ENCODE data around the gene KCMF1. TPM values are rescaled to one million over a fixed set of nuclear protein-coding genes. Genes with fewer than 3 reads are reported as not detected.

KCMF1 gene
- total RNA-seq, 4 donors from 2014 or later: 35.6 to 50.8 (median 44.5) TPM

DNA sequence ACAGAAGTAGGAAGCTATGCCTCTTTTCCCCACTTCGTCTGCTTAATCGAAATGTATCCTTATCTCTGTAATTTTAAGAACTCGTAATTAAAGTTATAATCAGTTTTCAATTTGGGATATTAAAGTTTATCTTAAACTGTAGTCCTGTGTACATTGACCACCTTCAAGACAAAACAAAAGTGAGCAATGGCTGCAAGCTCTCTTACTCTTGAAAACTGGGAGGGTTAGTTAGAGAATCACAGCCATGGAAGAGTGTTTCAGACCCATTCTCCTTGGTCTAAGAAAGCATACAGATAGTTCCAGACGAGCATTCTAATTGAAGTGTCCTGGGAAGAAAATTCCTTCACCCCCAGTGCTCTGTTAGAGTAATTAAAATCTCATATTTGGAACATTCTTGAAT lies 2.0 kb downstream of the KCMF1 start:
- Histone ChIP-seq H3K27ac (peak overlapping the region; percentile 98 to 100 (median 99)), H3K27me3 (no peaks in the 10 kb centered on the region), H3K9me3 (no peaks in the 10 kb centered on the region), H3K36me3 (no peaks in the 10 kb centered on the region), H3K4me1 (peaks cover 13 to 73% (median 37%) of the 10 kb centered on the region in 3 donors), H3K4me3 (peak overlapping the region; percentile 90 to 96 (median 92))
- no peak for TF ChIP-seq POLR2A (IDR thresholded peaks at IDR 0.05)
- TF ChIP-seq, protein P1, sequence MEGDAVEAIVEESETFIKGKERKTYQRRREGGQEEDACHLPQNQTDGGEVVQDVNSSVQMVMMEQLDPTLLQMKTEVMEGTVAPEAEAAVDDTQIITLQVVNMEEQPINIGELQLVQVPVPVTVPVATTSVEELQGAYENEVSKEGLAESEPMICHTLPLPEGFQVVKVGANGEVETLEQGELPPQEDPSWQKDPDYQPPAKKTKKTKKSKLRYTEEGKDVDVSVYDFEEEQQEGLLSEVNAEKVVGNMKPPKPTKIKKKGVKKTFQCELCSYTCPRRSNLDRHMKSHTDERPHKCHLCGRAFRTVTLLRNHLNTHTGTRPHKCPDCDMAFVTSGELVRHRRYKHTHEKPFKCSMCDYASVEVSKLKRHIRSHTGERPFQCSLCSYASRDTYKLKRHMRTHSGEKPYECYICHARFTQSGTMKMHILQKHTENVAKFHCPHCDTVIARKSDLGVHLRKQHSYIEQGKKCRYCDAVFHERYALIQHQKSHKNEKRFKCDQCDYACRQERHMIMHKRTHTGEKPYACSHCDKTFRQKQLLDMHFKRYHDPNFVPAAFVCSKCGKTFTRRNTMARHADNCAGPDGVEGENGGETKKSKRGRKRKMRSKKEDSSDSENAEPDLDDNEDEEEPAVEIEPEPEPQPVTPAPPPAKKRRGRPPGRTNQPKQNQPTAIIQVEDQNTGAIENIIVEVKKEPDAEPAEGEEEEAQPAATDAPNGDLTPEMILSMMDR (IDR thresholded peaks at IDR 0.05): no peak
- intact Hi-C loops (cut with DNase I): no loop called here
- 12 to 21% methylated on average over 4 of the region's 4 CpGs for WGBS, 2 donors
- no peak for DNase-seq

- whole genome bisulfite sequencing, 2 donors: 76 to 92% methylated on average over 5 to 6 of the region's 6 CpGs
- Histone ChIP-seq H3K4me3 (no peak overlapping the region), H3K9me3 (no peaks in the 10 kb centered on the region), H3K4me1 (peaks cover 4 to 67% (median 8%) of the 10 kb centered on the region in 3 donors), H3K27ac (no peak overlapping the region), H3K36me3 (no peaks in the 10 kb centered on the region), H3K27me3 (no peaks in the 10 kb centered on the region)
- TF ChIP-seq, protein P1 (IDR thresholded peaks at IDR 0.05): no peak
- TF ChIP-seq POLR2A (IDR thresholded peaks at IDR 0.05): no peak
- DNase-seq: no peak
- intact Hi-C loops (cut with DNase I): no loop called here
These were observed 9.5 kb downstream of the KCMF1 start for GRCh38 chr2:84980263-84980983.

DNA sequence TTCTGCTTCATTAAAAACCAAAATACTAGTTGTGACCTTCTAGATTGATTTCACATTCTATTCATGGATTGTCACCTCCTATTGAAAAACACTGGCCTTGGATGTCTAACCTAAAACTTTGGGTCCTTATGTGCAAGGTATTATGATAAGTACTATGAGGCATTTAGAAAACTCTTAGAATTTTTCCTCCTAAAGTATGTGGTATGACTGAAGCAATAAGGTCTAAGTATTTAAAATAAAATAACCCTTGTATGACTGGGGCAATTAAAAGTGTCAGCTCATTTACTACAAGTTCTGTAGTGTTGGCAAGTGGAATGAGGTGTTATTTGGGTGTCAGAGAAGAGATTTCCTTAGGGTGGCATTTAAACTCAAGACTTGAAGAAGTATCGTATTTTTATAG lies 15.1 kb downstream of the KCMF1 start:
- intact Hi-C loops (cut with DNase I): no loop called here
- no peaks in the 10 kb centered on the region for H3K27me3 ChIP-seq
- DNase-seq: no peak
- H3K27ac ChIP-seq: no peak overlapping the region
- TF ChIP-seq, protein P1 (IDR thresholded peaks at IDR 0.05): no peak
- no peak for TF ChIP-seq POLR2A (IDR thresholded peaks at IDR 0.05)
- H3K4me3 ChIP-seq: no peak overlapping the region
- no peaks in the 10 kb centered on the region for H3K36me3 ChIP-seq
- WGBS, 2 donors: 92 to 95% methylated on average over 1 of the region's 1 CpG
- H3K9me3 ChIP-seq: no peaks in the 10 kb centered on the region
- peaks cover 4 to 75% (median 11%) of the 10 kb centered on the region in 3 donors for H3K4me1 ChIP-seq

DNA sequence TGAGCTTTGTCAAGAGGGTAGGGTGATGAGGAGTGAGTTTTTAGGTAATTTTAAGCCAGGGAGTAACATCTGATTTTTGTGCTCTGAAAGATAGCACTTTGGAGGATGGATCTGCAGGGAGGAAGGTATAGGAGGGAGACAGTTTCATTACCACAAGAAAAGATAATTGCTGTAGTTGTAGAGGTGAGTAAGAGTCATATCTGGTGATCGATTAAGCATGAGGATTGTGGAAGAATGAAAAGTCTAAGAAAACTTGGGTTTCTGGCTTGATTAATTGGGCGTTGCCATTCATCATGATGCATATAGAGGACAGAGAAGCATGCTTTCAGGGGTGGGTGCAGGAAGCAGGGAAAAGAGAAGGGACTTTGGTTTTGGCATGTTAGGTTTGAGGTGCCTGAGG lies 18.5 kb downstream of the KCMF1 start:
- H3K4me1 ChIP-seq: peaks cover 0 to 83% (median 13%) of the 10 kb centered on the region in 3 donors
- H3K4me3 ChIP-seq: no peak overlapping the region
- H3K9me3 ChIP-seq: no peaks in the 10 kb centered on the region
- TF ChIP-seq, protein P1 (IDR thresholded peaks at IDR 0.05): no peak
- TF ChIP-seq POLR2A (IDR thresholded peaks at IDR 0.05): no peak
- WGBS, 2 donors: 90 to 96% methylated on average over 2 of the region's 2 CpGs
- no peaks in the 10 kb centered on the region for H3K36me3 ChIP-seq
- no peaks in the 10 kb centered on the region for H3K27me3 ChIP-seq
- H3K27ac ChIP-seq: no peak overlapping the region
- intact Hi-C loops (cut with DNase I): no loop called here
- DNase-seq: no peak

DNA sequence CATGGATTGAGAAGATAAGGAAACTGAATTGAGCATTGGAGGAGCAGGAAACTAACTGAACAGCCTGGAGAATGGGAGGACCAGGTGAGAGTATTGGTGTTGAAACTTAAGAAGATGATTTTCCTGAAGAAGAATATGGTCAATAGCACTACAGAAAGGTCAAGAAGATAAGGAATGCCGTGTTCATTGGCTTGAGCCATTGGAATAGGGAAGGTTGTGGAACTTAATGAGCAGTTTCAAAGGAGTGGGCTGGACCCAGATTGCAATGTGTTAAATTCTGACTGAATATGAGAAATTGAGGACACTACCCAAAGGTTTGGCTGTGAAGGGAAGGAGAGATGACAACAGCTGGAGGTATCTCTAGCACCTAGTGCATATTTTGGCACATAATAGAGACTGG lies 19.0 kb downstream of the KCMF1 start:
- Histone ChIP-seq H3K27ac (no peak overlapping the region), H3K9me3 (no peaks in the 10 kb centered on the region), H3K4me3 (no peak overlapping the region), H3K27me3 (no peaks in the 10 kb centered on the region), H3K4me1 (peaks cover 0 to 83% (median 14%) of the 10 kb centered on the region in 3 donors), H3K36me3 (no peaks in the 10 kb centered on the region)
- TF ChIP-seq, protein P1 (IDR thresholded peaks at IDR 0.05): no peak
- TF ChIP-seq POLR2A (IDR thresholded peaks at IDR 0.05): no peak
- DNase-seq: no peak
- intact Hi-C loops (cut with DNase I): no loop called here
- 88 to 100% methylated on average over 1 of the region's 1 CpG for WGBS, 2 donors
